GM21576 (cell line): ENCODE data around the gene PRCC.
A peak's percentile ranks its signal among the peaks of the same experiment; 100 is the strongest.
"Not testable (repeated sequence)": the region's sequence is repeated elsewhere in the genome, so short reads cannot be mapped to it uniquely, and the experiment has no call there.

Experiments
- ATAC-seq: cut with Tn5 transposase; IDR thresholded peaks from one replicate; pipeline ENCODE4 v1.9.1; 2021; ENCODE audit warnings: mild to moderate bottlenecking, moderate library complexity; ENCODE audit not compliant: unreplicated experiment

Gene PRCC

DNA sequence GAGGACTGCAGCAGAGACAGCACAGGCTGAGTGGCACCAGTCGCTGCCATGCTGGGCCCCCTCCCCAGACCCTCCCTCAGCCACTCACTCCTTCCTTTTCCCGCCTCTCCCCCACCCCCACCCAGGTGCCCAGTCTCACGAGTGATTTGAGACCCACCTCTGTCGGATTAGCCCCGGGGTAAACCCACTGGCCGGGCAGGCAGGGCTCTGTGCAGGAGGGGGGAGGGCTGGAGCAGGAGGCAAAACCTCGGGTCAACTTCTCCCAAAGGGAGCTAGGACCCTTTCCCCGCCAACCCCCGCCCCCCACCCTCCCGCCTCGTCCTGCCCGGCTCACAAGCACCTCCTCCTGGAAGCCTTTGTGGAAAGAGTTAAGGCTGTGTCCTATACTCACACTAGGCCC lies 23.0 kb upstream of the PRCC start:
- no peak for ATAC-seq

DNA sequence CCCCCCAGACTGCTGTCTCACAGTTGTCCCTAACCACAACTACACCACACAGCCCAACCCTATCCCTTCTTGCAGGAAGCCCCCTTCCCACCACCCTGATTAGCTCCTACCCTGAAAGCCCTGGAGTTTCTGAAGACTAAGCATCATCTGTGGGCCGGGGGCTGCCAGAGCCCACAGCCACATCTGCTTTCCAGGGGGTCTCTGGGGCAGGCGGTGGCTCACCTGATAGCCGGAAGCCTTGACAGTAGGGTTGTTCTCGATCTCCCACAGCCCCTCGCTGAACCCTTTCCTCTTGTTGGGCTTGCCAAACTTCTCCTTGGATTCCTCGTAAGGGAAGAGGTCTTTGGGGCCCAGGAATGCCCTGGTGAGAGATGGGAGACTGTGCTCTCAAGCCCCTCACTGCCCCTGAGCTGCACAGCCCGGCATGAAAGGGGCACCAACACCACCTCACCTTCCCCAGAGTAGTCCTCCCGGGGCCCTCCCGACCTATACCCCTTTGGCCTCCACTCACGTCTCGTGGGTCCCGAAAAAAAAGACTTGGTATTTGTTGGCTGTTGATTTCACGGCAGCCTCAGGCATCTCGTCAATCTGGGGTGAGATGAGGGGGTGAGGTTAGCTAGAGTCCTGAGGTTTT lies 22.4 kb upstream of the PRCC start:
- ATAC-seq, result no peak

DNA sequence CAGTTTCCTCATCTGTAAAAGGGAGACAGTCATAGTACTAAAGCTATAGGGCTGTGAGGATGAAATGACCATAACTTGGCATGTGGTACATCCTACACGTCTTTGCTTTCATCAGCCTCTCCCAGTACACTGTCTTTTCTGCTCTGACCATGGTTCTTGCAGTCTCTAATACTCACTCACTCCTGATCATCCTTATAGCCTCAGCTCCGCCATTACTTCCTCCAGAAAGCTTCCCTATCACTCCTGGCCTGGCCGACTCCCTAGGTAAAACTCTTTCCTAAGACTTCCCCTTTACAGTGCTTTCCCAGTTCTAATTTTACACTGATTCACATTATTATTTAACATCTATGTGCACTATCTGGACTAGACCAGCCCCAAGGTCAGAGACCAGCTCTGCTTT lies 21.5 kb upstream of the PRCC start:
- no peak for ATAC-seq

DNA sequence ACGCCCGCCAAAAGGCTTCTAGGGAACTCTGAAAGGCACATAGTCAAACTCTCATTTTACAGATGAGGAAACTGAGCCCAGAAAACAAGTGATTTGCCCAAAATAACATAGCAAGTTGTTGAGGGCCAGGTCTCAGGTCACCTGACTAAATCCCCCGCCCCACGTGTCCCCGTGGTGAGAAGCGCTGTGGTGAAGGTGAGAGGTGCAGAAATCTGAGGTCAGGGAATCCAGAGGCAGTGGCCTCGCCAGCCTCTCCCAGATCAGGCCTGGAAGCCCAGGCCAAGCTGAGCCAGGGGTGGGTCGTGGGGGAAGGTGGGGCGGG lies 21.0 kb upstream of the PRCC start:
- no peak for ATAC-seq

DNA sequence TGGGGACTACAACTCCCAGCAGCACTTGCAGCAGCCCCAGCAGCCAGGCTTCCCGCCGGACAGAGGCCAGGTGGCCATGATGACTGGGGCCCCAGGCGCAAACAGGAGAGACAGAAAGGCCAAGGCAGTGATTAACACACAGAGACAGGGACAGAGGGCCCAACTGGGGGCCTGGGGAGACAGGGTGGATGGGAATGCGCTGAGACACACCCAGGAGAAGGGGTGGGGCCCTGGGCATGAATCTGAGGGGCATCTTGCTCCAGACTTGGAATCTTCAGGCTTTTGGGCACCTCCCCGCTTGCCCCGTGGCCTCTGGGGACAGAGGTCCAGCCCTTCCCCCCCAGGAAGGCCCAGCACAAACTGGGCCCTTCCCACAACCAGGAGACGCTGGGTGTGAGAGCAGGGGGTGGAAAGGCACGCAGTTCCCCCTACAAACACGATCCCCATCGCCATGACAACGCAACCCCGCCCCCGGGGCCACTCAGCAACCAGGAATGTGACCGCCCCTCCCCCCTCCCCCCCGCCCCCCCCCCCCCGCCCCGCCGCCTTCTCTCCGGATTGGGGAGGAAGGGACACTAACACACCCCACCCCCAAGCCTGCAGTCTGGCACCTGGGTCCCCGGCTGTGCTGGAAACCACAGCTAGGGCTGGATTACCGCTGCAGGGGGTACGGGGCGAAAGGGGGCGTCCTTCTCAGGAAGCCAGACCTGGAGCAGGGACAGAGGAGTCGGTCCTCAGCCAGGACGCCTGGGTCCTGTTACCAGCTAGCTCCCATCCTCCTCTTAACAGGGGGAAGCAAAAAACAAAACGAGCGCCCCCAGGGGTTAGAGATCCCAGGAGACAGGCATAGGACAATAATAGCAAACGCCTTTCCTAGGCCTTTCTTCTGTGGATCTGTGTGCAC lies 20.4 kb upstream of the PRCC start:
- no peak for ATAC-seq

DNA sequence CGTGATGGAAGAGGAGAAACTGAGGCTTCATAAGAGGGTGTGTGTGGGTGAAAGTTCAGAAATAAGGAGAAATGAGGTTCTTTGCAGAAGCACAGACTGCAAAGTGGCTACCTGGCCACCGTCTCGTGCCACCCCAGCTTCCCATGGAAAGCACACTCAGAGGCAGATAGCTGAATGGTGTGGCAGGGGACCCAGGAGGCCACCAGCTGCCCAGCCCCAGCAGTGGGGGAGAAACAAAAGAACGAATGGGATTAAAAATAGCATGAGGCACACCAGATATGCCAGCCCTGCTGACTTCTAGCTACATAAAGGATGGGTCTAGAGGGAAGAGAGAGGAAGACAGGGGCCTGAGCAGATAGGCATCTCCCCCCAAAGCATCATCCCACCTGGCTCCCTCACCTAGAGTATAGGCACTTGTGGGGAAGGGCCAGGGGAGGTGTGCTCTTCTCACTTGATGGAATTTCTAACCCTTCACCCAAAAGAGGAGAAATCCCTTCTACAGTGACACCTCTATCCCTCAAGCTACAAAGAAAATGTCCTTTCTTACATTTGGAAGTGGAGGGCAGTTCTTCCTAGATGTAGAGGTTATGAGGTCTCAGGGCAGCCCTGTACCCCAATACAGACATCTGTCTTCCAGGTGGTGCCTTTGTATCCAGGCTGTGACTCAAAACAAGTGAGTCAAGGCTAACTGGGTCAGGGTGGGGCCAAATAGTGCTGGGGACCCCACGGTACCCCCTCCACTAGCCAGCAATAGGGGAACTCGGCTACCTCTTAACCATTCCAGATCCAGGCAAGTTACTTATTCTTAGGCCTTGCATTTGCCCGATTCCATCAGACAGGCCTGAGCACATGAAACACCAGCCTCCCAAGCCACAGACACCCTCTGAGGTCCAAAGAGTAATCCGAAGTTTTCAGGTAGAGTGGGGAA lies 19.3 kb upstream of the PRCC start:
- no peak for ATAC-seq

DNA sequence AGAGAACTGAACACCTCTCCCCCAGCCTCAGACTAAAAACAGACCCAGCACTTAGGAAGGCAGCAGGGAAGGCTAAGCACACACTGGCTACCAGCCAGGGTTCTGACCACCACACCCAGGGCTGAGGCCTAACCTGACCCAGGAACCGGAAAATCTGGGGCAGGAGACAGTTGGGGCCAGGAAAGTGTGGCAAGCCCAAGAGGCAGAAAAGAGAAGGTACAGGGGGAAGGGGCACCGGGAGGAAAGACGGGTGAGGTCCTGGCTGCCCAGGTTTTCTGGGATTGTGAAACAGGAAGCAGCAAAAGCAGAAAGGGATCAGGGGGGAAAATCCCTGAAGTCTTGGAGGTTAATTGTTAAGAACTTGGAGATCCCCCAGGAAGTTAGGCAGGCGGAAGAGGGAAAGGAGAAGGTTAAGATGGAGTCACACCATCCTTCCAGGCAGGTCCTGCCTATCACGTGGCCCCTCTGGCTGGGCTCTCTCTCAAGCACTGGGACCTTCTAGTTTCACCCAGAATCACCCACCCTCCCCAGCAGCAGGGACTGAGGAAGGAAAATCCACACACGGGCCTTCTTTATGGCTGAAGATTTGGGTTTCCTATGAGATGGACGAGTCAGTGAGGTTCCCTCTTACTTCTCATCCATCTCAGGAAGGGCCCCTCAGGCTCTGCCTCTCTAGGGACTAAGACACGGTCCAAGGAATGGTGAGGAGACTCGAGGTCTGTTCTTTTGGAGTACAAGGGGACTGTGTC lies 18.5 kb upstream of the PRCC start:
- no peak for ATAC-seq

DNA sequence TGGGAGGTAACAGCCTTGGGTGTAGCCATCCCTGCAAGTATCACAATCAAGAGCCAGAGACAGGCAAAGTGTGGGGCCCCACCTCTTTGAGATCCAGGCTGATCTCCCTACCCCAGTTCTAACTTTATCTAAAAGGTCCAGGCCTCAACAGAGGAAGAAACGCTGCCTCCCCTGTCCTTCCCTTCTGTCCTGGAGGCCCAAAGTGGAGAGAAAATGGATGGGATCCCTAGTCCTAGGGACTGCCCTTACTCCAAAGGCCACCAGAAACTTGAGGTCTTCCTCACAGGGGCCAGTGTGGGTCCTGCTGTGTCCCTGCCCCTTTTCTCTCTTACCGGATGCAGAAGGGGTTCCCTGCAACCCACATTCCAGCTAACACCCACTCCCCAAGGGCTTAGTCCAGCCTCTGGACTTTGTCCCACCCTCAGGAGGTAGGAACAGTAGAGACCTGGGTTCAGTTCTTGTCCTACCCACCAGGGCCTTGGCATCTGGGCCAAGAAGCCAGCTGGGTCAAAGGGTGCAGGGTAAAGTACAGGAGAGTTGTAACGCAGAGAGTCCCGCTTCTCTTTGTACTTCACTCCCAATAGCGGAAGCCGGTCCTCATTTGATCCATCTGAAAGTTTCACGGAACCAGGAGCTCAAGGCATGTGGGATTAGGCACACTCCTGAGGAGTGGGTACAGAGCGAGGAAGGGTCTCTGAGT lies 17.8 kb upstream of the PRCC start:
- ATAC-seq, result no peak

DNA sequence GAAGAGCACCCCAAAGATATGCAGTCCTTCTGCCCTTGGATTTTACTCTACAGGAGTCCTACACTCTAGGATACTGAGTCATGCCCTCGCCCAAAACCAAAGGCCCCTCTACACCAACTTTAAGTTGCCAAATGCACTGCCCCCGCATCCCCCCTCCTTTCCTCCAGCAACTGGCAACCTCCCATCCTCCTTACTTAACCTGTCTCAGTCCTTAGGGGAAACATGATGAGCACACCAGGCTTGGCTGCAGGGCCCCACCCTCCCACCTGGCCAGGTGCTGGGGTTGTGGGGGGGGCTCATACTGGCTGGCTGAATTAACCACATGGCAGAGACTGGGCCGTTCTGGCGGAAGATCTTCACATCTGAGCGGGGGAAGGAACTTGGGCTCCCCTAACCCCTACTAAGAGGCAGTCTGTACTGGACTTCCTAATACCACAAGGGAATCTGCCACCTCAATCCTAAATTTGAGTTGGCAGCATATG lies 17.1 kb upstream of the PRCC start:
- ATAC-seq, result no peak

DNA sequence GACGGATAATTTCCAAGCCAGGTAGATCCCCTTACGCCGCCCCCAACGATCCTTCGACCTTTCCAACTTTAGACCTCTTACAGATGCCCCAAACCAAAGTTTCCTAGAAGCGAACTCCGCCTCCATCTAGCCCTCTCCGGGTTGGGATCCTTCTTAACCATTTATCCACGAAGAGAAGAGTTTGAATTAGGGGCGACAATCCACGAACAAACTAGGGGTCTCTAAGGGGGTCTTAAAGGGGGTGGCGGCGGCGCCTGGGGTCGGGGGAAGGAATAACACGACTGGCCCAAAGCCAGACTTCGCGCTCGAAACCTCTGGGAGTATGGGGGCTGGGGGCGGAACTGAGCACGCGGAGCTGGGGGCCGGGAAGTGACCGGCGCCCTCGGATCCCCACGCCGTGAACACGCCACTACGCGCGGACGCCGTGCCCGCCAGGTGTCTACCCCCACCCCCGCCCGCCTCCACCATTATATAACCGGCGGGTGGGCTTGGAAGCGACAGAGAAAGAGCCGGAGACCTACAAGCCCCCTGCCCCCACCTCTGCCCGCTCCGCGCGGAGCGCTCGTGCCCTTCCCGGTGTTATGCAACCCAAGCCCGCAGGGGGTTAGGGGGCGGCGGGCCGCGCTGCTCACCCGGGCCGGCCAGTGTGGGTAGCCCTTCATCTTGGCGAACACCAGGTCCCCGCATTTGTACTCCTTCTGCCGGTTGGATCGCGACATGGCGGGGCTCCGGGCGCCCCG lies 16.5 kb upstream of the PRCC start:
- ATAC-seq, result peak; percentile 9

DNA sequence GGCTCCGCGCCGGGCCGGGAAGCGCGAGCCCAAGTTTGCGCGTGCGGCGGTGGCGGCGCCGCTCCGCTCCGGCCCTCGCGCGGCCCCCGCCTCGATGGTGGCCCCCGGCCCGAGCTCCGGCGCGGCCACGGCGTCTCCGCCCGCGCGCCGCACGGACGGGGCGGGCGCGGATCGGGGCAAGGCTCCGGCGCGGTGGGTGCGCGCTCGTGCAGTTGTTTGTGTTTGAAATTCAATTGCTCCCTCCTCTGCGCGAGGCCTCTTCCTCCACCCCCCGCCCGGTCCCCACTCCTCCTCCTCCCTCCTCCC lies 15.9 kb upstream of the PRCC start, which contains the start of gene HDGF:
TSS of gene HDGF (minus strand) at position 225 of the 306 bp plus-strand sequence. CDS start 246 bp downstream, outside the sequence.
- ATAC-seq, result no peak

DNA sequence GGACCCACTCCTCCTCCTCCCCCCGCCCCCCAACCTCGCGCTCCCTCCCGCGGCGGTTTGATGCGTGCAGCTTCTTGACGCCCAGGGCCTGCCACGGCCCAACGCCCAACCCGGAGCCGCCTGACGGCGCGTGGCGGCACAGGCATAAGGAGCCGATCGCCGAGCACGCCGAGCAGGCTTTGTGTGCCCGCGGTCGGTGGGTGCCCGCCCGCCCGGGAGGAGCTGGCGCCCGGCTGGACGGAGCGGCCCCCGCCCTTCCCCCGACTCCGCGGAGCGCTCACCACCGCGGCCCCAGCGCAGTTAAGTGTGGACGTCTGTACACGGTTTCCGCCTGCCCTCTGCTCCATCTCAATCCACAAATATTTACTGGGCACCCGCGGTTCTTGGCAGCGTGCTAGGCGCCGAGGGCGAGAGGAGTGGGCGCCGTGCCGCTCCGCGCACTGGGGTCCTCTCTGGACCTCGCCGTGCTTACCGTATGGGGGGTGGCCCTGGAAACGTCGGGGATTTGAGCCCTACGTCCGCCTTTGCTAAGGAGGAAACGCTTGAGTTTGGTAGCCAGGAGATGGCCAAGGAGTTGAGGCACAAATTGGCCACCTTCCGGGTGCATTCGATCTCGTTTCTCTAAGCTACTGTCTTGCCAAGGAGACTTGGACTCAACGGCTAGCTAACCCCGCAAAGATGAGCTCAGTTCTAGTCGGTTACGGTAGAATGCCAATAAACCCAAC lies 15.4 kb upstream of the PRCC start:
- peak; percentile 50 for ATAC-seq

DNA sequence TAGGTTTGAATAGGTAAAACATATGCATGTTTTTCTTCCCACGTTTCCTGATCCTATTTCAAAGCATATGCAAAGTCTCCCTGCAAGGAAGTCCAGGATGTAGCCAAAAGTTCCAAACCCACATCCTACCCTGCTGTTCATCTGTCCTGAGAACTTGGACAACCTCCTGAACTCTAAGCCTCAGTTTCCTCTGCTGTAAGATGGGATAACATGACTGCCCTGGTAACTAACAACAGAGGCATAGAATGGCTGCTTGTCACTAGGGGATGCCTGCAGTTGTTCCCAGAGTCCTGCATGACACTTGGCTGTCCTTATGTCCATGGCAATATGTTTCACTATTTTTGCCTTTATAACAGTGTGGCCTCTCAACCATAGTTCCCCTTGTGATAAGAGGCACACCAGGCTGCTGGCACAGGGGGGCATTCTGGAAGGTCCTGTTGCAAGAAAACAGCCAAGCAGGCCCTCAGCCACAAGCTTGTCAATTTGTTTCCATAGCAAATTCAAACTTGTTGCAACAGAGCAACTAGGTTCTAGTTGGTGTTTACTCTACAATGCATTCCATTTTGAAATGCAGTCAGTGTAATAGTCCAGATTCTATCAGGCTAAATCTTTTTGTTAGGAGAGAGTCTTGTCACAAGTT lies 14.4 kb upstream of the PRCC start:
- no peak for ATAC-seq

DNA sequence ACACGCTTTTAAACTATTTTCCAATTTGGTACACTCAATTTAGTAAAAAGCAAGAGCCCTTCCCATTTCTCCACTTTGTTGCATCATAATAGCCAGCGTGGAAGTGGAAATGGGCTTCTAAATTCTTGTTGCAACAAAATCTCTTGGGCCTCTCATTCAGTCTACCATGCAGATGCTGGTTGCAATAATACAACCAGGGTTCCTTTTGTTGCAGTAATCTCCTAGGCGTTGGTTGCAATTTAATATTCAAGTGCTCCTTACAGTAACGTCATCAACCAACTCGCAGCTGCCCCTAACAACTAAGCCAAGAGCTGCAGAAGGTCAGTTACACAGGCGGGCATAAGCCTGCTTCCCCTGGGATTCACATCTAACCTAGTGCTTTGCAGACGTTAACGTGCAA lies 13.1 kb upstream of the PRCC start:
- no peak for ATAC-seq

DNA sequence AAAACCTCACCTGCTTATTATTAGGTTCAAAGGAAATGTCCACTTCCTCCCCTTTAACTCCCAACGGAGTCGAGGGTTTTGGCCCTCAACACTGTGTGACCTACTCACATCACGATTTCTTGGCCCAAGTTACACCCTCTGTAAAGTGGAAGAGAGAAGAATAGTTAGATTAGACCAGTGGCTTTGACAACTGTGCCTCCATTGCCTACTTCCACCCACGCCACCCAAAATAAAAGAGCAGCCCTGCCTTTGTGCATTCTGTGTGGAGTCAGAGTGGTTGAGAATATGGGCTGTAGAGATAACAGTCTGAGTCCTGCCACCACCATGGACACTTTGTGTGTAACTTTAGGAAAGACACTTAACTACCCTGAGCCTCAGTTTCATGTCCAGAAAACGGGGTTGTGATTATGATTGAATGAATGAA lies 11.8 kb upstream of the PRCC start:
- ATAC-seq, result no peak

DNA sequence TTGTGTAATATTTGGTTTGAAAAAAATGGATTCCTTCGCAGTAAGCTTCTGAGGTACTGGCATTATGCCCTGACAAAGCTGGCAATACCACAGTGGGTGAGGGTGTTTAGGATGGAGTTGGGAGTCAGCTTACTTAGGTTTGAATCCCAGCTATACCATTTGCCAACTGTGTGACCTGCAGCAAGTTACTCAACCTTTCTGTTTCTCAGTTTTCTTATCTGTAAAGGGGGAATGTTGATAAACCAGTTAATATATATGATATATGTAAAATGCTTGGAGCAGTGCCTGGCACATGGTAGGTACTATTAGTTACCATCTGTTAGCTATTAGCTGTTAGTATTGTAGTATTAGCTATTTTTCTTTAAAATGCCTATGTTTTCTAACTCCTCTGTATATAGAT lies 11.0 kb upstream of the PRCC start:
- ATAC-seq, result no peak

DNA sequence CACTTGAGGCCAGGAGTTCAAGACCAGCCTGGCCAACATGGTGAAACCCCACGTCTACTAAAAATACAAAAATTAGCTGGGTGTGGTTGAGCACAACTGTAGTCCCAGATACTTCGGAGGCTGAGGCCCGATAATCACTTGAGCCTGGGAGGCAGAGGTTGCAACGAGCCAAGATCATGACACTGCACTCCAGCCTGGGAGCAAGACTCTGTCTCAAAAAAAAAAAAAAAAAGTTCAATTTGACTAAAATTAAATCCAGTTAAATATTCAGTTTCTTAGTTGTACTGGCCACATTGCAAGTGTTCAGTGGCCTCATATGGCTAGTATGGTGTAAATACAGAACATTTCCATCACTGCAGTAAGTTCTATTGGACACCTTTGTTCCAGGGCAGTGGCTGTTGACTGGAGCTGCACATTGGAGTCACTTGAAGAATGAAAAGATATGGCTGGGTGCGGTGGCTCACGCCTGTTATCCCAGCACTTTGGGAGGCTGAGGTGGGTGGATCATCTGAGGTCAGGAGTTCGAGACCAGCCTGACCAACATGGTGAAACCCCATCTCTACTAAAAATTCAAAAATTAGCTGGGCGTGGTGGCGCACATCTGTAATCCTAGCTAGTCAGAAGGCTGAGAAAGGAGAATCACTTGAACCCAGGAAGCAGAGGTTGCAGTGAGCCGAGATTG lies 9.6 kb upstream of the PRCC start:
- not testable (repeated sequence) for ATAC-seq
